ENCODE data around the gene ZNF835.

DNA sequence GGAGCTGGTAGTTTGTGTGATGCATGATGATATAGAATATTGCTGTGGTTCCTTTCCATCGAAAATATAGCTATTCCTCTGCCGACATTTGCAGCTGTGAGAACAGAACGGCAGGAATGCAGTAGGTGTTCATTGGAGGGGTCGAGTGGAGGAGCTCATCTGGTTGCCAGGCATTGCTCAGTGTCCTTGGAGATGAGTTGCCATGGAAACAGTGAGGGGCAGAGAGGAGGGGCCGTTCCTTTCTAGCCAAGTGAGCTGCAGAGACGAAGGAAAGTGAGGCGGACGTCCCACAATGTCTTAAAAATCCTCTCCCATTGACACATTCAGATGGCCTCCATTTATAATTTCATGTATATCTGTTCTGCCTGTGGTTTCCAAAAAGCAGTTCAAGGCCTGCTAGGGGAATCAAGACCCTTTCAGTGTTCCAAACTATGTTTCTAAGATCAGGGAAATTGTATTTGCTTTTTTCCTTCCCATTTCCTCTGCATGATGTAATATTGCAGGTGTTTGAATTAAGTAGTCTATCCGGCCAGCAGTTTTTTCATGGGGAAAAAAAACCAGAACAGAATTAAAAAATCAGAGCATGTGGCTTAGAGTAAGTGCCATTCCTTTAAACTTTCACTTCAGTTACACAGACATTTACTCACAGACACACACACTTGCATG lies 41.2 kb upstream of the ZNF835 start:
- no peak for TF ChIP-seq EZH2 (IDR thresholded peaks at IDR 0.05; ENCODE audit: borderline replicate concordance, low read depth, low read length, poor library complexity, severe bottlenecking)
- TF ChIP-seq, protein P1, sequence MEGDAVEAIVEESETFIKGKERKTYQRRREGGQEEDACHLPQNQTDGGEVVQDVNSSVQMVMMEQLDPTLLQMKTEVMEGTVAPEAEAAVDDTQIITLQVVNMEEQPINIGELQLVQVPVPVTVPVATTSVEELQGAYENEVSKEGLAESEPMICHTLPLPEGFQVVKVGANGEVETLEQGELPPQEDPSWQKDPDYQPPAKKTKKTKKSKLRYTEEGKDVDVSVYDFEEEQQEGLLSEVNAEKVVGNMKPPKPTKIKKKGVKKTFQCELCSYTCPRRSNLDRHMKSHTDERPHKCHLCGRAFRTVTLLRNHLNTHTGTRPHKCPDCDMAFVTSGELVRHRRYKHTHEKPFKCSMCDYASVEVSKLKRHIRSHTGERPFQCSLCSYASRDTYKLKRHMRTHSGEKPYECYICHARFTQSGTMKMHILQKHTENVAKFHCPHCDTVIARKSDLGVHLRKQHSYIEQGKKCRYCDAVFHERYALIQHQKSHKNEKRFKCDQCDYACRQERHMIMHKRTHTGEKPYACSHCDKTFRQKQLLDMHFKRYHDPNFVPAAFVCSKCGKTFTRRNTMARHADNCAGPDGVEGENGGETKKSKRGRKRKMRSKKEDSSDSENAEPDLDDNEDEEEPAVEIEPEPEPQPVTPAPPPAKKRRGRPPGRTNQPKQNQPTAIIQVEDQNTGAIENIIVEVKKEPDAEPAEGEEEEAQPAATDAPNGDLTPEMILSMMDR (conservative IDR thresholded peaks at IDR 0.05; ENCODE audit: low read depth, low read length): no peak
